ENCODE results near the gene LMNTD1. TPM values are rescaled to one million over a fixed set of nuclear protein-coding genes. Genes with fewer than 3 reads are reported as not detected.

Gene LMNTD1
- total and polyA plus RNA-seq, 2 experiments from 2014 or later, result not detected

GRCh38 chr12:25573346-25573745 is 20.3 kb upstream of the LMNTD1 start (continued):
- TF ChIP-seq ZNF462 (CRISPR knock-in tag; IDR thresholded peaks at IDR 0.05) (no peak), STAT1 (IDR thresholded peaks at IDR 0.05; ENCODE audit: unreplicated experiment) (no peak), ETS1 (IDR thresholded peaks at IDR 0.05) (no peak), EZH2phosphoT487 (IDR thresholded peaks at IDR 0.05; ENCODE audit: unreplicated experiment) (no peak)
- TF ChIP-seq, protein P1, sequence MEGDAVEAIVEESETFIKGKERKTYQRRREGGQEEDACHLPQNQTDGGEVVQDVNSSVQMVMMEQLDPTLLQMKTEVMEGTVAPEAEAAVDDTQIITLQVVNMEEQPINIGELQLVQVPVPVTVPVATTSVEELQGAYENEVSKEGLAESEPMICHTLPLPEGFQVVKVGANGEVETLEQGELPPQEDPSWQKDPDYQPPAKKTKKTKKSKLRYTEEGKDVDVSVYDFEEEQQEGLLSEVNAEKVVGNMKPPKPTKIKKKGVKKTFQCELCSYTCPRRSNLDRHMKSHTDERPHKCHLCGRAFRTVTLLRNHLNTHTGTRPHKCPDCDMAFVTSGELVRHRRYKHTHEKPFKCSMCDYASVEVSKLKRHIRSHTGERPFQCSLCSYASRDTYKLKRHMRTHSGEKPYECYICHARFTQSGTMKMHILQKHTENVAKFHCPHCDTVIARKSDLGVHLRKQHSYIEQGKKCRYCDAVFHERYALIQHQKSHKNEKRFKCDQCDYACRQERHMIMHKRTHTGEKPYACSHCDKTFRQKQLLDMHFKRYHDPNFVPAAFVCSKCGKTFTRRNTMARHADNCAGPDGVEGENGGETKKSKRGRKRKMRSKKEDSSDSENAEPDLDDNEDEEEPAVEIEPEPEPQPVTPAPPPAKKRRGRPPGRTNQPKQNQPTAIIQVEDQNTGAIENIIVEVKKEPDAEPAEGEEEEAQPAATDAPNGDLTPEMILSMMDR (conservative IDR thresholded peaks at IDR 0.05; ENCODE audit: low read depth in 2 of 2), result no peak

GRCh38 chr12:25570418-25570817 is 17.3 kb upstream of the LMNTD1 start:
- H3K4me2 ChIP-seq, result no peak overlapping the region
- no peak overlapping the region for H3K4me3 ChIP-seq
- H2AFZ ChIP-seq, result no peak overlapping the region
- H3F3A ChIP-seq (replicated peaks; ENCODE audit: low read depth), result no peaks in the 10 kb centered on the region
- H3K4me1 ChIP-seq (ENCODE audit: insufficient read depth), result no peaks in the 10 kb centered on the region
- ATAC-seq, result no peak
- no peaks in the 10 kb centered on the region for H3K27me3 ChIP-seq (ENCODE audit: insufficient read depth)
- H3K79me2 ChIP-seq (replicated peaks; ENCODE audit: insufficient read depth), result no peaks in the 10 kb centered on the region
- no peak overlapping the region for H3K27ac Mint-ChIP-seq
- H3K4me3 Mint-ChIP-seq, result no peak overlapping the region
- H3K9me2 ChIP-seq (ENCODE audit: insufficient read depth), result peaks cover 9% of the 10 kb centered on the region; the same call in 1 of the 2 replicates
- H4K20me1 ChIP-seq (replicated peaks; ENCODE audit: insufficient read depth), result no peaks in the 10 kb centered on the region
- no peaks in the 10 kb centered on the region; the same call in 2 of the 3 replicates for H3K9me3 Mint-ChIP-seq
- H3K4me1 Mint-ChIP-seq, result no peaks in the 10 kb centered on the region
- H3K27me3 Mint-ChIP-seq (ENCODE audit: insufficient read depth, low read depth, poor library complexity), result no peaks in the 10 kb centered on the region
- DNase-seq (ENCODE audit: low spot score), result no peak
- H3K36me3 ChIP-seq (ENCODE audit: insufficient read depth), result no peaks in the 10 kb centered on the region
- H3K27ac ChIP-seq (ENCODE audit: low read depth), result no peak overlapping the region
- no peaks in the 10 kb centered on the region for H3K36me3 Mint-ChIP-seq (ENCODE audit: low read depth)
- no peak for TF ChIP-seq ZNF462 (CRISPR knock-in tag; IDR thresholded peaks at IDR 0.05)

All from GM23338 (cell line).